NCI-H1694 (cell line): Measurements from ENCODE around the gene FAM163A.
"Not testable (repeated sequence)": the region's sequence is repeated elsewhere in the genome, so short reads cannot be mapped to it uniquely, and the experiment has no call there.

Experiments used
- DNase-seq: peaks from one replicate; lab custom pipeline; 2025; lab: John Stamatoyannopoulos, UW

Gene FAM163A

GRCh38 chr1:179853102-179853501 is 110.0 kb downstream of the FAM163A start:
- no peak for DNase-seq

DNA sequence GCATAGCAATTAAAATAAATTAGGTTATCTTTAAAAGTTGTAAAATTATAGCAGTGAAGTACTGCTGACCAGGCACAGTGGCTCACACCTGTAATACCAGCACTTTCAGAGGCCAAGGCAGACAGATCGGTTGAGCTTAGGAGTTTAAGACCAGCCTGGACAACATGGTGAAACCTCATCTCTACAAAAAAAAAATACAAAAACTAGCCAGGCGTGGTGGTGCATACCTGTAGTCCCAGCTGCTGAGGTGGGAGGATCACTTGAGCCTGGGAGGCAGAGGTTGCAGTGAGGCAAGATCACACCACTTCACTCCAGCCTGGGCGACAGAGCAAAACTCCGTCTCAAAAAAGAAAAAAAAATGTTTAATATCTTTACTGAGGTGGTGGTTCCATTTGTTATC is 112.7 kb downstream of the FAM163A start:
- not testable (repeated sequence) for DNase-seq

DNA sequence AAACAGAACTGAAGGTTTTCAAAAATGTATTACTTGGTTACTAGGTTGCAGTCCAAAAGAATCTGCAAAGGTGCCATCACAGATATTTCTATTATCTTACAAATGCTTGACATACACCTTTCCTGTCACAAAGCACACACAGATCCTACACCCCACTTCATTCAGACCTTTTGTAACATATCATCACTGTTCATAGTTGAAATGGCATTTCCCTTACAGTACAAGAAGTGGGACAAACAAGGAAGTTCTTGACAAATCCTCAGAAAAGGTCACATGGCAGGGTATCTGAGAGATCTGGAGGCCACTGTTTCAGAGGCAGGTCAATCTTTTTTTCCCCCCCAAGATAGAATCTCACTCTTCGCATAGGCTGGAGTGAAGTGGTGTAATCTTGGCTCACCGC is 113.2 kb downstream of the FAM163A start:
- DNase-seq: no peak

DNA sequence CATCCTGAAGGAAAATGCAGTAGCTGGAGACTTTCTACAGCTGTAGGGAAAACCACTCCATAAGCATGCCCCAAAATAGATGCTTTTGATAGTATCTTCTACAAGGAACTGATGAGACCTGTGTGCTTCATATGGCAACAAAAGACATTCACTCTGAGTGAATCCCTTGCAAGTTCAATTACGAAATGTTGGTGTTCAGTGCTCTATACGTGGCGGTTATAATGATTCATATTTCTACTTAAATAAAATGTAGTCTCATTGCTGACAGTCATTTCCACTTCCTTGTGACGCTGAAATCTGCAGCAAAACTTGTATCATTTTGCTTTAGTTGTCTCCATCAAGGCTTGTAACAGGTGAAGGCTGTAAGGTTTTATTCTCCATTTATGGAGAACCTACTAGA is 113.9 kb downstream of the FAM163A start:
- DNase-seq: no peak

GRCh38 chr1:179860652-179861051 is 117.6 kb downstream of the FAM163A start:
- no peak for DNase-seq

DNA sequence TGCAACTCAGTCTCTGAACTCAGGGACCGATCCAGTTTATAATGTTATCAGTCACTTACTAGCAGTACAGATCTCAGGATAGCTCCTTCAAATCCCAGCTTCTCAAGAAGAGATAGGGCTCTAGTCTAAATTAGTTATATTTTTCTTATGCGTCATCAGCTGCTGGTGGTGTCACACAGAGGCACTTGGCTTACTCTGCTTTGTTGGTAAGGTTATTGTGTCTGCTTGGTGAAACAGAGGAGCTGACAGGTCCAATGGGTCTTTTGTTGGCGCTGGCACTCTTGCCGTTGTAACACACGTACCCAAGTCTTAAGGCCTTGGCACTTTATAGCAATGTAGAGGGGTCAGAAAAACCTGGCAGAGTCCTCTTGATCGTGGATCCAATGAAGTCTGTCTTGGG is 122.3 kb downstream of the FAM163A start:
- DNase-seq: no peak
